Measurements from ENCODE around the gene SYT9.

SYT9 gene

DNA sequence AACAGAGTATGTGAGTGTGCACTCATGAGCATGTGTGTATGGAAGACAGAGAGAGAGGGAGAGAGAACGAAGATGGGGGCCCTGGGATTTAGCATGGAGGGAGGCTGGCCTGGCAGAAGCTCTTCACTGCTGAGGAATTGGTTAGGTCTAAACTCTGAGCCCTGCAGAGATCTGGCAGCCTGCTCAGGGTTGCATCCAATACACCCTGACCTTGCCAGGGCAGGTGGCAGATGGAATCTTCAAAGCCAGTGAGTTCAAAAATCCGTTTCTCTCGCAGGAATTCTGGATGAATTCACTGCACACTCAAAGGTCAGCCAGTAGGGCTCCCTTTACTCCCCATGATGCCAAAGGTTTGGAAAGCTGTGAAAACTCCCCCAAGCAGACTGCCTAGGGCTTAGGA, 172.2 kb downstream of the SYT9 start:
- DNase-seq (ENCODE audit: low spot score), result no peak

DNA sequence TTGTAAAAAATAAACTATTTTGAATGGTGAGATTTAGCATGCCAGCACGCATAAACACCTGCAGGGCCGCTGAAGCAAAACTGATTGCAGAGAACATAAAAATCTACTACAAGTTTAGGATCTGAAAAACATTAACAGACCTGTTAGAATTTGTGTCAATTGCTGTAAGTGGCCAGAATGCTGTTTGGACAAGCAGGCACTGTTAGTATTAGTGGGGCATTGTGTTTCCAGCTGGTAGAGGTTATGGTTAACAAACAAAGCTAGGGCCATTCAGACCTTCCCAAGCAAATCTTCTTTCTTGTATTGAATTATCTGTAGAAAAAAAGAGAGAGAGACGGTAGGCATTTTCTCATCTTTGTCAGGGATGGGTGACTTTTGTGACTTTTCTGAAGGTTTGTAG, 176.0 kb downstream of the SYT9 start:
- DNase-seq (ENCODE audit: low spot score), result no peak

DNA sequence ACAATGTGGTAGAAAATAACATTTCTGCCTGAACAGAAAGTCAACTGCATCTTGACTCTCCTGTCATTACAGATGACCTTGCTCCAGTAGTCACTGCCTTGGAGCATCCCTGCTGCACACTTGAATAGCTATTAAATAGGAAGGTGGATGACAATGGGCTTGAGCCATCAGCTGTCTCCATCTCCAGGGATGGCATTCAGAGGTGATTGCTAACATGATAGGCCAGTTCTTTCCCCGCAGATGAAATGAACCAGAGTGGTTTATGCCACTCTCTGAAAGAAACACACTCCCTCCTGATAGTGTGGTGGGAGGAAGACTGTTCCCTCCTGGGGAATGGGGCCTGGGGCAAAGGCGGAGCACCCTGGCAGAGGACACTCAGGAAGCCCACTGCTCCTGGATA, 176.5 kb downstream of the SYT9 start:
- no peak for DNase-seq (ENCODE audit: low spot score)

DNA sequence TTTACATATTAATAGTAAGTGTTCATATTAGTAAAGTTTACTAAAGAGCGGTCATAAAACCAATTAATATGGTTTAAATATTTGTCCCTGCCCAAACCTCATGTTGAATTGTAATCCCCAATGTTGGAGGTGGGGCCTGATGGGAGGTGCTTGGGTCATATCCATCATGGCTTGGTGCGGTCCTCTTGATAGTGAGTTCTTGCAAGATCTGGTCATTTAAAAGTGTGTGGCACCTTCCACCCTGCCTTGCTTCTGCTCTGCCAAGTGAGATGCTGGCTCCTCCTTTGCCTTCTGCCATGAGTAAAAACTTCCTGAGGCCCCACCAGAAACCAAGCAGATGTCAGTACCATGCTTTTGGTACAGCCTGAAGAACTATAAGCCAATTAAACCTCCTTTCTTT, 178.8 kb downstream of the SYT9 start:
- DNase-seq (ENCODE audit: low spot score), result no peak

DNA sequence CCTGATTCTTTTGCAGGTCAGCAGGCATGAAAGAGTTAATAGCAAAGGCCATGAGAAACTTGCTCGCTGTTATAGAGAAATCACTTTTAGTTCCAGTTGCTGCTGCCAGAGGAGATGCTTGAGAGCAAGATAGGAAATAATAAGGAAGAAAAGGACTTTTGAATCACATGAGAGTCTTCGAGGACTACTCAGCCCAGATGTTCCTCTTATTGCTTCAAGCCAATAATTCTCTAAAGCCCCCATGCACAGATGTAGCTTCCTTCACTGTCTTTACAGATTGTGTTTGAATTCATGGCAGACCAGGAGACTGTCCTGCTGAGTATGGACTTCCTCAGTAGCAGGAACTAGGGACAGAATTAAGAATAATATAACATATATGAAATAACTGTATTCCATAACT, 183.5 kb downstream of the SYT9 start:
- DNase-seq (ENCODE audit: low spot score), result no peak

DNA sequence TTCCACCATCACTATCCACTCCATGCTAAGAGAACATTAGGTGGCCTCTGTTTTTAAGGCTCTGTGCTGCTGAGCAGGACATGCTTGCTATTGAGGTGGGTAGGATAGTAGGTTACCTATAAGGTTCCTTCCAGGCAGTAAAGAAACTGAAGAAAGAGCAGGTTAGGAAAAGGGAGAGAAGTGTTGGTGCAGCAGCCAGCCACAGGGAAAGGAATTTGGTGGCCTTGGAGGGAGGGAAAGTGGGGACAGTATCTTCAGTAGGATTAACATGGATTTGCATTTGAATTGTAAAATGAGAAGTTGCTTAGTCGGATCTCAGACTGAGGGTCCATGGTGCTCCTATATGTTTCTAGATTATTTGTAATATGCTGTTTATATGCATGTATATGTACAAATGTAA, 184.4 kb downstream of the SYT9 start:
- DNase-seq (ENCODE audit: low spot score), result no peak

DNA sequence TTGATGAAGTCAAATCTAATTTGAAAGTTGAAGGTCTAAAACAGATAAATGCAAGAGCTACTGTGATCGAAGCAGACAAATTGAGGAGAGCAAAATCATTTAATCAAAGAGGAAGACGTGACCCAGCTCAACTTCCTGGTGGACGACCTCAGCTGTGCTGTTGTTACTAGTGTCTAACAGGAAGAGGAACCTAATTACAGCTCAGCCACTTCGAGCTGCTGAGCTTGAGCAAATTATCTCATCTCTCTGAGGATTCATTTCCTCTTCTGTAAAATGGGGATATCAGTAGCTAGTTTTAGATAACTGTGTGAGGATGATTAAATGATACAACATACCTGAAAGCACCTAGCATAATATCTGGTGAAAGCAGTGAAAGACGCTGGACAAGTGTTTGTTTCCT, 185.0 kb downstream of the SYT9 start:
- no peak for DNase-seq (ENCODE audit: low spot score)

DNA sequence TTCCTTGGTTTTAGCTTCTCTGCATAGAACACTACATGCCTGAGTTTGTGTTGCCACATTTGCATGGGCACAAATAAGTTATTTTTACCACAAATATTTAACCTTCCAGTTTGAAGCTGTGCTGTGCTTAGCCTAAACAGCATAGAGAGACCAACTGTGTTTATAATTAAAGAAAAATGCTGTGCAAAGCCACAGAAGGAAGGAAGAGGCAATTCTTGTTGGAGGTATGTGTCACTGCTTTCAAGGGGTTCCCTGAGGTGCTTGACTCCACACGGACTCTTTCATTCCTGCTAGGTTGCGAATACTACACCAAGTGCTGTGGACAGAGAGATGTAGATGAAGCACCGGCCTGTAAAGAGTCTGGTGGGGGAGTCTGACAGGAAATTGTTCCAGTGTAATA, 186.0 kb downstream of the SYT9 start:
- DNase-seq (ENCODE audit: low spot score), result no peak

DNA sequence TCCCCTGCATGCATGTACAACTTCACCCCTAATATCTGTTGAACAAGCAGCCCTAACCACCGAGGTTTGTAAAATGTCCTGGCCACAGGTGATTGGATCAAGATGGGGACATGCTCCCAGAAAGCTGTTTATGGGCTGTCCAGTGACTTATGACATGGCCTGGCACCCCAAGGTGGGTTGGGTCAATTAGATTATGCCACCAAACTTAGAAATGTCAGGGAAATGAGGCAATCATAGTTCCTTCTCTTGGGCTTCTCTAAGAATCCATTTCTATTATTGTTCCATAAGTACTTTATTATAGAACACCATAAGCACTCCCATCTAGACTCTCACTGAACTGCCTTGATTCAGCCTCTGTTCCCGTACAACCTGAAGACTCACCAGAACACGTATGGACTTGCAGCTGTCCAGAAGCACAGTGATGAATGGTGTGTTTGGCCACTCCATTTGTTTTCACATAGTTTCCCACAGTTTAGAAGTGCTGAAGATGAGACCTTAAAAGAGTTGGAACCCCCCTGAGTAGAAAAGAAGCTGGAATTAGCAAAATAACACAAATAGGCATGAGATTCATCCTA, 188.1 kb downstream of the SYT9 start:
- no peak for DNase-seq (ENCODE audit: low spot score)

DNA sequence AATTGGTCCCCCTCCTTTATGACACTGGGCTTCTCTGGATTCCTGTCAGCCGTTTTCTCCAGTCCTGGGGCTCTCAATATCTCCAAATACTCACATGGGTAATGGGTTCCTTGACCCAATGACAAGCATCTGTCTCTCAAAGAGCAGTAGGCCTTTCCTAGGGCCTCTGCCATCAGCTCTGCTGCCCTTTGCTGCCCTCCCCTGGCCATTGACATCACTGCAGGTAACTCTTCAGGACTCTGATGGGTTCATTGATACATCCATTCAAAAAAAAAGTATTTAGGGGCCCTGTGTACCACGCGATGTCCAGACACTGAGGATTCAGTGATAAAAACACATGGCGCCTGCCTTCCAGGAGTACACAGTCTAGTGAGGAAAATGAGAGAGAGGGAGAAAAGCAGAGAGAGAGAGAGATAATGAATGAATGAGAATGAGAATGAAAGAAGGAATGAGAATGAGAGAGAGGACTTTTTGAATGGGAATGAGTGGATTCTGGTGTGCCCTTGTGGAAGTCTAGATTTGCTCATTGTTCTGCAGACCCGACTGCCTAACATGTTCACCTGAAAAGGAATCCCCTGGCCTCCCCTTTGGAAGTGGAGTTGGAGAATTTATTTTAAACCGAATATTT, 191.0 kb downstream of the SYT9 start:
- peak; percentile 83 for DNase-seq (ENCODE audit: low spot score)

DNA sequence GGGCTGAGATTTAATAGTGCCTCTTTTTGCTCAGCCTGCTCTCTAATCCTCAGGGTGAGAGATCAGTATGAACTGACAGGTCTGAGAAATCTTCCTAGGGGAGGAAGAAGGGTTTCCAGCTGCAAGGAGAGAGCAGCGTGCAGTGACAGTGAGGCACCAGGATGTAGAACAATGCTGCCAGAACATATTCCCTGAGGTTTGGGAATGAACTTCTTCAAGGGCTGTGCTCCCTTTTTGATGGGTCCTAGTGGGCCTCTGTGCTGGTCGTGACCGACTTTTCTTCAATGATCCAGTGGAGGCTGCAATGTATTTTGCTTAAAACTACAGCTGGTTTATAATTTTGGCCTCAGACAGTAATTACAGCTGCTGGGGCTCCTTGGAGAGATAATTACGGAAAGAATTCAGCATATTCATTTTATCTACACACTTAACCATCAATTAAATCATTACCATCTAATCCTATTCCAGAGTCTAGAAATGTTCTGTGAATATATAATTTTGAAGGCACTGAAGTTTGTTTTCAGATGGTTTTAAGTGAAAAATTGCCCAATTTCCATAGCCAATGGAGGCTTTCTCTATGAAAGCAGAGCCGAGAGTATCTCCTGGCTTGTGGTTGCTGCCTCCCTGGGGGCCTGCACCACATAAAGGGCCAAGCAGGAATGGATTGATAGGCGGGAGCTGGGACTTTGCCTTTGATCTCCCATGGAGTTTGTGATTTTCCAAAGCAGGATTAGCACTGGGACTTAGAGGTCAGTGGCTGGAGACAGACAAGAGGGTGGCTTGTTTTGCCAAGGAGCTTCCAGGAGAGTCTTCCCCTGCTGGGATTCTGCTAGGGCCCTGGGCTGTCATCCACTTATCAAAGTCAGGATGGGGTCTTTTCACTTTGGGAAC, 192.6 kb downstream of the SYT9 start:
- DNase-seq (ENCODE audit: low spot score), result peak; percentile 55

DNA sequence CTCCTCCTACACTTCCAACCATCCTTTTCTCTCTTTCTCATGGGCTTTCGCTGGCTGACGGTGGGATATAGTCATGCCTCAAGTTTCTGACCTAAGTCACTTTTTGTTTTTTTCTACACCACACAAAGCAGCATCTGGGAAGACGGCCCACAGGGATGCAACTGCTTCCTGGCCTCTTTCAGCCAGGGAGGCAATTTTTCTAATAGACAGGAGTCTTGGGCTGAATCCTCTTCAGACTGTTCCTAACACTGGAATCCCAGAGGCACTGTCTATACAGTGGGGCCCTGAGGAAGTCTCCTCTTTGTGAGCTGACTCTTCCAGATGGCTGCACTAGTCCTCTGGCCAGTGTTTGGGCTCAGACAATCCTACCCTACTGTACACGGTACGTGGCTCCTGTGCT, 193.9 kb downstream of the SYT9 start:
- DNase-seq (ENCODE audit: low spot score), result no peak

DNA sequence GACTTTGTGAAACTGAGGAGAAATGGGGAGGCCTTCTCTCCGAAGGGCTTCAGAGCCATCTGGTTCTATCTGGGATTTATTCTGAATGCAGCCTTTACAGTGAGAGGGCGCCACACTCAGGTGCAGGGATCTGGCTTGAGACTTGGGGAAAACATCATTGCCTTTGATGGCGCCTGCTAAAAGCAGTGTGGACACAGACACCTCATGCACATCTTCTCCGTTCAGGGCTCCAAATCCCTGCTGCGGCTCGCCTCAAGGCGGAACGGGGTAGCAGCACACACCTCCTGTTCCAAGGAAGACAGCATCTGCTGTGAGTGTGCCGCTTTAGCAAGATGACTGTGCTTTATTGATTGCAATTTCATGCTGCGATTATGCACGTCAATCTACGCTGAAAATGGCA, 196.5 kb downstream of the SYT9 start:
- DNase-seq (ENCODE audit: low spot score), result no peak

DNA sequence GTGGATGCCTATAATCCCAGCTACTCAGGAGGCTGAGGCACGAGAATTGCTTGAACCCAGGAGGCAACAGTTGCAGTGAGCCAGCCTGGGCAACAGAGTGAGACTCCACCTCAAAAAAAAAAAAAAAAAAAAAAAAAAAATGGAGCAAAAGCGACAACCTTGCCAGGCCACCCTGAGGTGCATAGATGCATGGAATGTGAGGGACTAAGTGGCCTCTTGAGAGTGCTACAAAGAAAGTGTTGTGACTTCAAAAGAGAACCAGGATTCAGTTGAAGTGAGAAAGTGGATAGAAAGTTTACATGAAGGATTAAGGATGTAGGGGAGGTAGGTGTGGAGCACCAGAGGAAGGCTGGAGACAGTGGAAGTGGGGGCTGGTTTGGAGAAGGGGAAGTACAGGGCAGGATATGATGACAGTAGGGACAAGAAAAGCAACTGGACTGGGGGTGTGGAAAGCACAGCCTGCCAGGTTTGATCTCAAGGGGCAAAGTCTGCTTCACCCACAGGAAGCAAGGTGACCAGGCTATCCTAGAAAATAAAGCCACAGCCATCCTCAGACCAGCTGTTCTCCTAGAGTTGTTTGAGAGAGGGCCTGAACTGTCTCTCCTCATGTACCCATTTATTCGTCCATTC, 197.6 kb downstream of the SYT9 start:
- DNase-seq (ENCODE audit: low spot score), result no peak

DNA sequence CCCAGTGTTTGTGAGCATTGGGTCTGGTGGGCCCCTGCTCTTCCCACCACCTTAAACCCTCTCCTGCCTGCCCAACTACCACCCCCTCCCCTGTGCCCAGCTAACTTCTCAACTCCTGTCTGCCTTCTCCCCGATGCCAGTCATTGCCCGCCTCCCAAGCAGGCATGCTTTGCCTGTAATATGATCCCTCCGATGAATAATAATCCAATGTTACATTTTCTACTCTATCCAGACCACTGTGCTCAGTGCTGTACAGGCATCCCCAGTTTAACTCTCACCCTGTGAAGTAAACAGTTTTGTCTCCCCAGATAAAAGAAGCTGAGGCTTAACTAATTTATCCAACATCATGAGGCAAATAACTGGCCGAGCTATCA, 198.1 kb downstream of the SYT9 start:
- no peak for DNase-seq (ENCODE audit: low spot score)

DNA sequence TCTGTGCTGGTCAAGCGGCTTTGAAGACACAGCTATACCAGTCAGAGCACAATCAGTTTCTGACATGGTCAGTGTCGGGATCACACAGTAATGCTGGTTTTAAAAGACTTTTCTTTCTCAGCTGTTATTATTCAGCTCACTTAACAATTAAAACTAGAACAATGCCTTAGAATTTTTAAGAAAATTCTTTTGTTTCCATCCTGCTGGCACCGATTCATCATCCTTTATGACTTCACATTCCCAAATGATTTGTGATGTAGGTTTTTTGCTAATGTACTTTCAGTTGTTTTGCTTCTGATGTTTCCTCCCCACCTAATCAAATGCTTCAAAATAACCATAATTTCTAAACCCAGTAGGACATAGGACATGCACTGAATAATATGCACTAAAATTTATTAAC, 199.1 kb downstream of the SYT9 start:
- no peak for DNase-seq (ENCODE audit: low spot score)

DNA sequence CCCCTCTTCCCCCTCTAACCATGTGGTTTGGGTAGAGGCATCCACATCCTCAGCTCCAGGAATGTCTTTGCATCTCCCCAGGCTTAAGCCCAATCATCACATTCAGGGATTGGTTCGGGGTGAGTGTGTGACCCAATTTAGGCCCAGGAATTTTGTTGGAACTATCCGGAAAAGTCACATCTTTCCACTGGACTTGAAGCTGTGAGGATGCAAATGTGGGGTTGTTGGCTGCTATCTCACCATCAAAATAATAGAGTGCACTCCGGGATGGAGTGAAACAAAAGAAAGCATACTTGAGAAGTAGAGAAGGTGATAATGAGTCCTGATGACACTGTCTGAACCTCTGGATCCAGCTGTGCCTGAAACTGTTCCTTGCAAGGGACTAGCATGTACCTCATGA, 199.8 kb downstream of the SYT9 start:
- no peak for DNase-seq (ENCODE audit: low spot score)

DNA sequence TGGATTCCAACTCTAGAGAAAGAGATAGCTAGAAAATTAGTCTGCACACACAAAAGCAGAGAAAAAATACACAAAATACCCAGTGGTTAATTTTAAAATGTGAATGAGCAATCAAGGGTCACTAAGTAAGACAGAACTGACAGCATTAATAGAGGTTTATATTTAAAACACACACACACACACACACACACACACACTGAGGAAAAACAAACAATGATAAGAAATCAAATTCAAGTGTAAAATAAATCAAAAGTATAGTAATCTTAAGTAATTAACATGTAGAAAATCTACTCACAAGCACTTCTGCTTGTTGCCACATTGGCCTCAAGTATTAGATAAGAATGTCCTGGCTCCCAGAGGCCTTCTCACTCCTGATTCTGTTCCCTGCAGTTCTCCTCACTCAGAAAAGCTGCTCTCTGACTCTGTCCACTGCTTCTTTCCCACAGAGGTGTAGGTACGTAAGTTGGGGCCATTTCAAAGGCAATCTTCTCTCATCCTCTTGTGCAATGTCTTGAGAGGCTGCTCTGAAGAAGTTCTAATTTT, 200.3 kb downstream of the SYT9 start:
- DNase-seq (ENCODE audit: low spot score), result no peak

DNA sequence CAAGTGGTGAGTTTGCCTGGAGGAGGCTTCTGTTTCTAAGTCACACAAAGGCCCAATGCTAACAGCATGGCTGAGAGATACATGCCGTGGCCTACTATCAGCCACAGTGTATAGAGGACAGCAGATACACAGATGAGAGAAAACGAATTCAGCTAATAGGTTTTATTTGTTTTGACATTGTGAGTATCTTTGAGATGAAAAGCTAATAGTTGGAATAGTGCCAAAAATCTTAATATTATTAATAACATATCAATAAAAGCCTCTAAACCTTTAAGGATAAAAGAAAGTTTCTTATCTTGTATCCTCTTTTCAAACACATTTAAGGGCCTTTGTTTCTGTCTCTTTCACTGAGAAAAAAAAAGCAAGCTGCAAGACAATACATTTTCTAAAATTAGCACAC, 203.2 kb downstream of the SYT9 start:
- DNase-seq (ENCODE audit: low spot score), result no peak

DNA sequence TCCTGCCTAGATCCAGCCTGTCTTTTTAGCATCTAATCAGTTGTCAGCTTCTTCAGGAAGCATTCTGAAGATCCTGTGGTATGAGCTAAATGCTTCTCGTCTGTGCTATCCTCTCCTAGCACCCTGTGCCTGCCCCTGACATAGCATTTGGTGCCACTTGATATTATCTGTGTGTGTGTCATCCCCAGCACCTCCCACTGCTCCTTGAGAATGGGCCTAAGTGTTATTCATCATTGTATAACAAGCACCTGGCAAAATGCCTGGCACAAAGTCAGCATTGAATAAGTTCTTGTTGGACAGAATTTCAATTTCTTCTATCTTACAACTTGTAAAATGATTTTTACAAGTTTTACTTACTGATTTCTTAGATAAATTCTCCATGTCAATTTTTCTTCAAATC, 205.5 kb downstream of the SYT9 start:
- no peak for DNase-seq (ENCODE audit: low spot score)

DNA sequence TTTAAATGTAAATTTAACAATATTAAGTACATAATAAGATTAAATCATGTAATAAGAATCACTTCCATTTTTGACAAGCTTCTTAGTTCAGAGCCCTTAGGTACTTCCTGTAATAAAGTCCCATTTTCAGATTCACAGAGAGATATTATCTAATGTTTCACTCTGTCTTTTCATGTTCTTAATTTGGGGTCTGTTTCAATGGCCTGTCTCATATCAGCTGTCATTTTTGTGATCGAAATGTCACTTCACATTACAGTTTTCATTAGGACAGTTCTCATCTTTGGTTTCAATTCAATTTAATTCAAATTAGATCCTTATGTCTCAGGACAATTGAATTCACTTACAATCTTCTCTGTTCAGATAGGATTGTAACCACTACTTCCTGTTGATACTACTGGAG, 211.0 kb downstream of the SYT9 start:
- no peak for DNase-seq (ENCODE audit: low spot score)

DNA sequence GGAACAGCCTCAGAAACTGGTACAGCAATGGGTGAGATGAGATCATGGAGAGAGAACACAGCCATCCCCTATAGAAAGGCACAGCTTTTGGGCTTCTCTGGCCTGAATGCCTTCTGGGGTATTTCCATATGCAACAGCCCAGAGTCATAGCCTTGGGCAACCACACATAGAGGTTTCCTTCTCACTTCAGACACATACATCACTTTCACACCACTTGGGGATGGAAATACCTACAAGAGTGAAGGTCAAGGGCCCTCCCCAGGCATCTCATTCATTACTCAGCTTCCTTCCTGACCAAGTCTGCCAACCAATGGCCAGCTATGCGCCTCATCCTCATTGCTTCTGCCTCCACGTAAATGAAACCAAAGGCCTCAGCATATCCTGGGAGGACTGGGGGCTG, 215.9 kb downstream of the SYT9 start:
- DNase-seq (ENCODE audit: low spot score), result no peak

DNA sequence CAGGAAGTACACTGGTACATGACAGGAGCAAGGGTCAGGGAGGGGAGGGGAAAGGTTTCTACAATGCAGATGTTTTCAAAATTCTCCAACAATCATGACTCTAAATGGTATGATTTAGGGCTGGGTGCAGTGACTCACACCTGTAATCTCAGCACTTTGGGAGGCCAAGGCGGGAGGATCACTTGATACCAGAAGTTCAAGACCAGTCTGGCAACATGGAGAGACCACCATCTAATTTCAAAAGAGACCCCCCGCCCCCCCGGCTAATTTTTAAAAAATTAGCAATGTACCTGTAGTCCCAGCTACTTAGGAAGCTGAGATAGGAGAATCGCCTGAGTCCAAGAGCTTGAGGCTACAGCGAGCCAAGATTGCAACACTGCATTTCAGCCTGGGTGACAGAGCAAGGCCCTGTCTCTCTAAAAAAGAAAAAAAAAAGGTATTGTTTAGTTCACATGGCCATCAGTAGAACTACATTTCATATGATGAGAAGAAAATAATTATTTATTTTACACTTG, 217.7 kb downstream of the SYT9 start:
- DNase-seq (ENCODE audit: low spot score), result no peak

All from ecto neural progenitor cell (in vitro differentiated cells).